ENCODE data around the gene ALDH8A1.

ALDH8A1 gene

DNA sequence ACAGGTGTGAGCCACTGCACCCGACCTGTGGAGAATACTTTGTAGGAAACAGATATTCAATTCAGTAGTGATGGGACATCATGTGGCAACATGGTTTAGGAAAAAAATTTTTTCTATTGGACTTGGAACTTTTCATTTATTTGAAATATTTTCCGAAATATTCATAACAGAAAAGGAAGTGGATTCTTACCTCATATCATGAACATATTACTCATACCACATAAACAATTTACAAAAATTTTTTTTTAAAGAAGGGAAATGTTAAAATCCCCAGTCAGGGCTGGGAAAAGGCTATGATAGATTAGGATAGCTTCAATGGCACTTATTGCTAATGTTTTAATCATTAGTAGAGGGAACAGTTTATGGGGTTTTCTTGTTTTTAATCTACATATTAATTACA is 6.8 kb upstream of the ALDH8A1 start:
- H3K79me2 ChIP-seq (ENCODE audit: insufficient read depth, low read length): no peaks in the 10 kb centered on the region
- H3K4me1 ChIP-seq (ENCODE audit: insufficient read depth, low read length, poor library complexity, severe bottlenecking): peaks cover 10% of the 10 kb centered on the region
- no peaks in the 10 kb centered on the region for H4K20me1 ChIP-seq (ENCODE audit: insufficient read depth, low read length, poor library complexity, severe bottlenecking)
- H3K4me2 ChIP-seq (ENCODE audit: low read depth, low read length, poor library complexity, severe bottlenecking): no peak overlapping the region
- no peak overlapping the region for H3K4me3 ChIP-seq (ENCODE audit: low read length, poor library complexity, severe bottlenecking)
- peaks cover 5% of the 10 kb centered on the region for H3K9me3 ChIP-seq (ENCODE audit: insufficient read depth, low read depth, low read length)
- no peak for TF ChIP-seq CTCF (conservative IDR thresholded peaks at IDR 0.05; ENCODE audit: low read length)
- TF ChIP-seq EZH2phosphoT487 (IDR thresholded peaks at IDR 0.05; ENCODE audit: borderline replicate concordance): no peak
- no peaks in the 10 kb centered on the region for H3K27me3 ChIP-seq (ENCODE audit: insufficient read depth, low read length, poor library complexity, severe bottlenecking)
- no peaks in the 10 kb centered on the region for H3K9me2 ChIP-seq (replicated peaks; ENCODE audit: low read depth, low read length)
- no peaks in the 10 kb centered on the region for H3K36me3 ChIP-seq (ENCODE audit: insufficient read depth, low read length)
- H3F3A ChIP-seq (ENCODE audit: low read depth): no peaks in the 10 kb centered on the region
- H2AFZ ChIP-seq (ENCODE audit: low read length): no peak overlapping the region
- H3K9ac ChIP-seq (ENCODE audit: low read depth, low read length, poor library complexity, severe bottlenecking): no peak overlapping the region

DNA sequence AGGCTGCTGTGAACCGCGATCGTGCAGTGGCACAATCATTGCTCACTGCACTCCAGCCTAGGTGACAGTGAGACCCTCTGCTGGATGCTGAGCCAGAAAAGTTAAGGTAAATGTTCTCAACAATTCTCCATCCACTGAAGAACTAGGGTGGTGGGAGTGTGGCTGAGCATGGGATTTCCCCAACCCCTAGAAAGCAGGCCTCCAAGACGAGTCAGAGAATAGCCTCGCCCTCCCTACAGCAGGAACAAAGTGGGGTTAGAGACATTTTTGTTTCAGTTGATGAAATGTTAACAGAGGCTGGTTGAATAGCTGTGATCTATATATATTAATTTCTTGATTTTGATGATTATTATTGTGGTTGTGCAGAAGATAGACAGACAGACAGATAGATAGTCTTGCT is 6.1 kb upstream of the ALDH8A1 start:
- H3K9ac ChIP-seq (ENCODE audit: low read depth, low read length, poor library complexity, severe bottlenecking): no peak overlapping the region
- no peak overlapping the region for H3K4me3 ChIP-seq (ENCODE audit: low read length, poor library complexity, severe bottlenecking)
- no peaks in the 10 kb centered on the region for H3K27me3 ChIP-seq (ENCODE audit: insufficient read depth, low read length, poor library complexity, severe bottlenecking)
- no peaks in the 10 kb centered on the region for H3K36me3 ChIP-seq (ENCODE audit: insufficient read depth, low read length)
- no peak overlapping the region for H3K4me2 ChIP-seq (ENCODE audit: low read depth, low read length, poor library complexity, severe bottlenecking)
- H3K9me2 ChIP-seq (replicated peaks; ENCODE audit: low read depth, low read length): no peaks in the 10 kb centered on the region
- peaks cover 4% of the 10 kb centered on the region for H3K4me1 ChIP-seq (ENCODE audit: insufficient read depth, low read length, poor library complexity, severe bottlenecking)
- H4K20me1 ChIP-seq (ENCODE audit: insufficient read depth, low read length, poor library complexity, severe bottlenecking): no peaks in the 10 kb centered on the region
- TF ChIP-seq EZH2phosphoT487 (IDR thresholded peaks at IDR 0.05; ENCODE audit: borderline replicate concordance): no peak
- TF ChIP-seq CTCF (conservative IDR thresholded peaks at IDR 0.05; ENCODE audit: low read length): no peak
- H2AFZ ChIP-seq (ENCODE audit: low read length): no peak overlapping the region
- H3F3A ChIP-seq (ENCODE audit: low read depth): no peaks in the 10 kb centered on the region
- peaks cover 5% of the 10 kb centered on the region for H3K9me3 ChIP-seq (ENCODE audit: insufficient read depth, low read depth, low read length)
- H3K79me2 ChIP-seq (ENCODE audit: insufficient read depth, low read length): no peaks in the 10 kb centered on the region

DNA sequence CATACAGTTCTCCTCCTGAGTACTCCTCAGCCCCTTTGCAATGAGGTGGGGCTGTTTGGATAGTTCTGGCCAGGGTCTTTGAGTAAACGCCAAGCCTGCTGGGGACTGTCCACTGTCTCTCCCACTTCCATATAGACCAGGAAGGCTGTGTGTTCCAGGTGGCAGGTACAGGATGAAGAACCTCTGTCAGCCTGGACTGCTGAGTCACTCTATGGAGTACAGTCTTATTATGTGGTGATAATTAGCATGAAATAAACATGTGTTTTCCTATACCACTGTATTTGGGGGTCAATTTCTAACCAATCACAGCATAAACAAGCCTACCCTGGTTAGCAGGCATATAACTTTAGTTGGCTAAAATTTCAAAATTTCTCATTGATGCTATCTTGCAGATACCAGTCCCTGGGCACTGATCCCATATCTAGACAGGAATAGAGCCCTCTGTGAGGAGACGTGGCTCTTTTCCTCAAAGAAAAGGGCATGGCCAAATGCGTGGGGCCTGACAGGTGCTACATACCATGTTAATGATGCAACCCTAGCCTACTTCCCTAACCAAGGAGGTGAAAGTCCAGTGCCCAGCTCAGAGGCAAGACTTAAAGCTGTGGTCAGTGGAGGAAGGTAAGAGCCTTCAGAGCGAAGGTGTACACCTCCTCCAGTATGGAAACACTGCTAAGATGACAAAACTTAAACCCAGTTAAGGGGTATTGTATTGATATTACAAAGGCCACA is 4.5 kb upstream of the ALDH8A1 start:
- Histone ChIP-seq H3F3A (ENCODE audit: low read depth) (no peaks in the 10 kb centered on the region), H3K79me2 (ENCODE audit: insufficient read depth, low read length) (no peaks in the 10 kb centered on the region), H3K9me2 (replicated peaks; ENCODE audit: low read depth, low read length) (no peaks in the 10 kb centered on the region), H3K36me3 (ENCODE audit: insufficient read depth, low read length) (no peaks in the 10 kb centered on the region), H3K27me3 (ENCODE audit: insufficient read depth, low read length, poor library complexity, severe bottlenecking) (no peaks in the 10 kb centered on the region), H3K4me3 (ENCODE audit: low read length, poor library complexity, severe bottlenecking) (no peak overlapping the region), H3K4me2 (ENCODE audit: low read depth, low read length, poor library complexity, severe bottlenecking) (no peak overlapping the region), H3K9ac (ENCODE audit: low read depth, low read length, poor library complexity, severe bottlenecking) (no peak overlapping the region), H2AFZ (ENCODE audit: low read length) (no peak overlapping the region), H4K20me1 (ENCODE audit: insufficient read depth, low read length, poor library complexity, severe bottlenecking) (no peaks in the 10 kb centered on the region), H3K9me3 (ENCODE audit: insufficient read depth, low read depth, low read length) (peaks cover under 1% of the 10 kb centered on the region), H3K4me1 (ENCODE audit: insufficient read depth, low read length, poor library complexity, severe bottlenecking) (no peaks in the 10 kb centered on the region)
- TF ChIP-seq EZH2phosphoT487 (IDR thresholded peaks at IDR 0.05; ENCODE audit: borderline replicate concordance) (no peak), CTCF (conservative IDR thresholded peaks at IDR 0.05; ENCODE audit: low read length) (no peak)

Measured in Loucy (cell line).